ENCODE measurements around the gene UBP1. TPM values are rescaled to one million over a fixed set of nuclear protein-coding genes. Genes with fewer than 3 reads are reported as not detected.
"Not testable (repeated sequence)": the region's sequence is repeated elsewhere in the genome, so short reads cannot be mapped to it uniquely, and the experiment has no call there.

UBP1 gene
- total RNA-seq, 1 donor from 2014 or later: 59.2 TPM

DNA sequence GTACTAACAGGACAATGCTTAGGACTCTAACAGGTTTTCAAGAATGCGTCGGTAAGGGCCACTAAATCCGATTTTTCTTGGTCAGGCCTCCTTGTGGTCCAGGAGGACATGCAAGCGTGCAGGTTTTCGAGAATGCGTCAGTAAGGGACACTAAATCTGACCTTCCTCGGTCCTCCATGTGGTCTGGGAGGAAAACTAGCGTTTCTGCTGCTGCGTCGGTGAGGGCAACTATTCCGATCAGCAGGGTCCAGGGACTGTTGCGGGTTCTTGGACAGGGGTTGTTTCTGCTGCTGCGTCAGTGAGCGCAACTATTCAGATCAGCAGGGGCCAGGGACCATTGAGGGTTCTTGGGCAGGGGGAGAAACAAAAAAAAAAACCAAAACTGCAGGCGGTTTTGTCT, 7.8 kb upstream of the UBP1 start:
- Mint-ChIP-seq H3K9me3 (no peaks in the 10 kb centered on the region), H3K27ac (no peak overlapping the region), H3K4me3 (ENCODE audit: low read depth) (no peak overlapping the region), H3K36me3 (ENCODE audit: low read depth) (no peaks in the 10 kb centered on the region), H3K27me3 (ENCODE audit: low read depth) (no peaks in the 10 kb centered on the region), H3K4me1 (ENCODE audit: low read depth) (peaks cover 12% of the 10 kb centered on the region)
- intact Hi-C loops (cut with micrococcal nuclease): loop anchor here (10.0 kb wide), 1 partner anchor 873 kb away; the partner anchor contains the start of gene DYNC1LI1
- DNase-seq (ENCODE audit: low spot score): no peak

DNA sequence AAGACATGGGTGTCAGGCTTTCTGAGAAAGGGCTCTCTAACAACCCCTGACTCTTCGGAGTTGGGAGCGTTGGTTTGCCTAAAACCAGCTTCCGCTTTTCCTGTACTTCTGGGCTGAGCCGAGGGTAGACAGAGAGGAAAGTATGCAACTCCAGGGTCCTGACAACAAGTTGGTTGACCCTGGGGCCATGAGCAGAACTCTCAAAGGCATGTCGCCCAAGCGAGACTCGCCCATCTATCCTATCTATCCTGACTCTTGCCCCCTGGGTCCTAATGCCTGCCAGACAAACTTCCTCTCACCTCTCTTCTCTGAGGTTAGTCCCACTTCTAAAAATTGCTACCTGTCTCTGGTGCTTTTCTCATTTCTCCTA, 7.0 kb upstream of the UBP1 start:
- H3K4me3 Mint-ChIP-seq (ENCODE audit: low read depth): peak overlapping the region; percentile 78
- intact Hi-C loops (cut with micrococcal nuclease): loop anchor here (10.0 kb wide), 1 partner anchor 872 kb away; the partner anchor contains the start of gene DYNC1LI1

DNA sequence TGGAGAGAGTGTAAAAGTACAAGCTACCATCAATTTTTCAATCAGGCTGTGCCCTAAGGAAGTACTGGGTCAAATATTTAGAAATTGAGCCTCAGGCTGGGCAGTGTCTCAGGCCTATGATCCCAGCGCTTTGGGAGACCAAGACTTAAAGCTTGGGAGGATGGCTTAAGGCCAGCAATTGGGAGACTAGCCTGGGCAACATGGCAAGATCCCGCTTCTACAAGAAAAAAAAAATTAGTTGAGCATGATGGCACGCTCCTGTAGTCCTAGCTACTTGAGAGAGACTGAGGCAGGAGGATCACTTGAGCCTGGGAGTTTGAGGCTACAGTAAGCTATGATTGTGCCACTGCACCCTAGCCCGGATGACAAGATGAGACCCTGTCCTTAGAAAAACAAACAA, 2.0 kb upstream of the UBP1 start:
- intact Hi-C loops (cut with micrococcal nuclease): loop anchor here (5.0 to 10.0 kb wide), 2 partner anchors 50 to 867 kb away; partner anchors contain the start of gene DYNC1LI1
- H3K36me3 Mint-ChIP-seq (ENCODE audit: low read depth): peaks cover 15% of the 10 kb centered on the region
- H3K9me3 Mint-ChIP-seq: no peaks in the 10 kb centered on the region
- H3K4me3 Mint-ChIP-seq (ENCODE audit: low read depth): peak overlapping the region; percentile 100
- peak overlapping the region; percentile 100 for H3K27ac Mint-ChIP-seq
- peaks cover 34% of the 10 kb centered on the region for H3K4me1 Mint-ChIP-seq (ENCODE audit: low read depth)
- DNase-seq (ENCODE audit: low spot score): no peak
- no peaks in the 10 kb centered on the region for H3K27me3 Mint-ChIP-seq (ENCODE audit: low read depth)

More for the DNA sequence above, 7.0 kb upstream of the UBP1 start:
- H3K27ac Mint-ChIP-seq; H3K36me3 Mint-ChIP-seq (ENCODE audit: low read depth); H3K9me3 Mint-ChIP-seq; H3K27me3 Mint-ChIP-seq (ENCODE audit: low read depth); DNase-seq (ENCODE audit: low spot score): not testable (repeated sequence)
- peaks cover 12% of the 10 kb centered on the region for H3K4me1 Mint-ChIP-seq (ENCODE audit: low read depth)

DNA sequence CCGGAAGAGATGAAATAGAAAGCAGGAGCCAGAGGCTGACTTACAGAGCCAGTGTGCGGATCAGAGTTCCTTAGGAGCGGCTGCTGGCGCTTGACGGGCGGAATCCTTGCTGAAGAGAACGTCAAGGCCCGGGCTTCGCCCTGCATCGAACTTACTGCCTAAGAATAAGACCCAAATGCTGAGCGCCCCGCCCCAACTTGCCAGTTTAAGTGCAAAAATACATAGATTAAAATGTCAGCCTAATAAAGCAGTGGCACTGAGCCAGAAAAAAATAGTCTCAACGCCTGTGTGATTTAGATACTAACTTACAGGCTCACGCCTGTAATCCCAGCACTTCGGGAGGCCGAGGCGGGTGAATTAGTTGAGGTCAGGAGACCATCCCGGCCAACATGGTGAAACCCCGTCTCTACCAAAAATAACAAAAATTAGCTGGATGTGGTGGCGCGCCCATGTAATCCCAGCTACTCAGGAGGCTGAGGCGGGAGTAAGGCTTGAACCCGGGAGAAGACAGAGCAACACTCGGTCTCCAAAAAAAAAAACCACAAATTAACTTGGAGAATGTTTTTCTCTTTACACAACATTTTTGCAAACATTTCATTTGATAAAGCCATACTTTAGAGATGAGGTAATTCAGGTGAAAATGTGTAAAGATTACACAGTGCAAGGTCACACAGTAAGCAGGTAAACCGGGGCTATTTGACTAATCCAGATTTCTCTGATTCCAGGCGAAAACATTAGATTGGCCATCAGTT, 1.2 kb upstream of the UBP1 start:
- Mint-ChIP-seq H3K9me3 (no peaks in the 10 kb centered on the region), H3K27ac (peak overlapping the region; percentile 100), H3K4me1 (ENCODE audit: low read depth) (peaks cover 33% of the 10 kb centered on the region), H3K36me3 (ENCODE audit: low read depth) (peaks cover 15% of the 10 kb centered on the region), H3K4me3 (ENCODE audit: low read depth) (peak overlapping the region; percentile 100), H3K27me3 (ENCODE audit: low read depth) (no peaks in the 10 kb centered on the region)
- DNase-seq (ENCODE audit: low spot score): no peak
- intact Hi-C loops (cut with micrococcal nuclease): loop anchor here (2.0 to 10.0 kb wide), 4 partner anchors 49 to 867 kb away; partner anchors contain the start of genes CCR4 and DYNC1LI1

DNA sequence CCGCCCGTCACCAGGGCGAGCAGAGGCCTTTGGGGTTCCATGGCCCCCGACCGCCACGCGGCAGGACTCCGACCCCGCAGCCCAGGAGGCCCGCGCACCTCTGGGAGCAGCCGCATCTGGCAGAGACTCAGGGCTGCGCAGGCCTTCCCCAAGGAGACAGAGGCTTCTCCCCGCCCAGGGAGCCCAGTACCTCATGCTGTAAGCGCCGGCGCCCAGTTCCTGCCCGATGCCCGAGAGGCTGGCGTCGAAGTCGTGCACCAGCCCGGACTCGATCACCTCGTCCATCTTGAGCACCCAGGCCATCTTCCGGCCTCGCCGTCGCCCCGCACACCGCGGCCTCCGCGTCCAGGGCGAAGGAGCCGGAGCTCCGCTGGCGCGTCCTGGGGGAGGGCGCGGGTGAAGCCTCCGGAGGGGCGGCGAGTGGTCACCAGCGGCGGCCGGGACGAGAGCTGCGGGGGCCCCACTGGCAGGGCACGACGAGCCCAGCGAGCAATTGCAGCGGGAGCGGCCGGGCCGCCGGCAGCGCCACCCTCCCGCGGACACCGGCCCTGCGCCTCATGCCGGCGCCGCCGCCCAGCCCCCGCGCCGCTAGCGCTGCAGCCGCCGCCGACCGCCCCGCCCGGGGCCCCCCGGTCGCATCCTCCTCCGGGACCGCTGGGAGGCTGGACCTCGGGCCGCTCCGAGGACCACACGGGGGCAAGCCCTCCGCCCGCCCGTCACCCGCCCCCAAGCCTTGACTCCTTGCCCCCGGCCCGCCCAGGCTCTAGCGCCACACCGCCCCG, 468 bp downstream of the UBP1 start:
- Mint-ChIP-seq H3K4me3 (ENCODE audit: low read depth) (peak overlapping the region; percentile 100), H3K4me1 (ENCODE audit: low read depth) (peaks cover 39% of the 10 kb centered on the region), H3K36me3 (ENCODE audit: low read depth) (peaks cover 20% of the 10 kb centered on the region), H3K27me3 (ENCODE audit: low read depth) (no peaks in the 10 kb centered on the region), H3K9me3 (no peaks in the 10 kb centered on the region), H3K27ac (peak overlapping the region; percentile 100)
- DNase-seq (ENCODE audit: low spot score): peak; percentile 50
- intact Hi-C loops (cut with micrococcal nuclease): loop anchor here (1.0 to 10.0 kb wide), 9 partner anchors 19 to 865 kb away; partner anchors contain the start of genes CCR4, CNOT10, CRTAP and DYNC1LI1

DNA sequence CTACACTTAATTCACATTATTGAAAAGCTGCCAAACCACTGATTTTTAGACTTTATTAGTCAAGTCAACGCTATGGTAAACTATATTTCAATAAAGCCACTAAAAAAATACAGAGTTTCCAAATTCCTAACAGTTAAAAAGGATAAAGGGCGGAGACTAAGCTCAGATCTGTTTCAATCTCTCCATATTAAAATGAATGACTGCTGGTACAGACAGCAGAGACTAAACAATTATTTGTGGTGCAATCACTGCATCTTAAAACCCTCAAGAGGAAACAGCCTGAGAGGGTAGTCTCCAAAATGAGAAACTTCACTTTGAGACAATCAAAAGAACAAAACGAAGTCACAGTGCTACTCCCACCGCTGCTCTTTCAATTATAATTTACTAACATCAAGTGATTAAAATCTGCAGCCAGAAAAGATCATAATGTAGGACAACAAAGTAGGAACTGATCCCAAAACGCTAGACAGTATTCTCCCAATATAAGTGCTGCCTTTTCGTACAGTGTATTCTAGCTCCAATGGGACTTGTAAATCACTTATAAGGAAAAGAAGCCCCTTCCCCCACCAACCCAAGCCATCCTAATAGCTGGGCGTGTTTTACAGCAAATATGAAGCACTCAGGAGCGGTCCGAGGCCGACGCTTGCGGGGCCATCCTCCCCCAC, 1.2 kb downstream of the UBP1 start:
- Mint-ChIP-seq H3K9me3 (no peaks in the 10 kb centered on the region), H3K27me3 (ENCODE audit: low read depth) (no peaks in the 10 kb centered on the region), H3K4me1 (ENCODE audit: low read depth) (peaks cover 40% of the 10 kb centered on the region), H3K4me3 (ENCODE audit: low read depth) (peak overlapping the region; percentile 95), H3K36me3 (ENCODE audit: low read depth) (peaks cover 20% of the 10 kb centered on the region), H3K27ac (peak overlapping the region; percentile 92)
- no peak for DNase-seq (ENCODE audit: low spot score)
- intact Hi-C loops (cut with micrococcal nuclease): loop anchor here (2.0 kb wide), 2 partner anchors 18 to 446 kb away; no protein-coding TSS in a partner anchor

DNA sequence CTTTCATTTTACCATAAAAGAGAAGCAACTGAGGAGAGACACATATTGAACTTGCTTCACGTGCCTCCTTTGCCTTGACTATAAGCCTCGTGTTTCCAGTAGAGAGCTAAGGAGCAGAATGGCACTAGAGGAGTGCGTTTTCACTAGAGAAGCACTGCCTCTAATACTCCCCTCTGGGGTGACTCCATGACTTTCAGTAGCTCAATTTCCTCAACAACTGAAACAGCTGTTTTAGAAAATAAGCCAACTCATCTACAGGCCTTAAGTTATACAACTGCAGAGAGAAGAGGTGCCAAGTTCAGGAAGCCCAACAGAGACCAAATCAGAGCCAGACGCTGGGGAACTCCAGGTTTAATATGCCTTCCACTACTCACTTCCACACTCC, 1.9 kb downstream of the UBP1 start:
- intact Hi-C loops (cut with micrococcal nuclease): loop anchor here (2.0 kb wide), 2 partner anchors 17 to 445 kb away; no protein-coding TSS in a partner anchor
- Mint-ChIP-seq H3K27me3 (ENCODE audit: low read depth) (no peaks in the 10 kb centered on the region), H3K9me3 (no peaks in the 10 kb centered on the region), H3K4me3 (ENCODE audit: low read depth) (peak overlapping the region; percentile 95), H3K4me1 (ENCODE audit: low read depth) (peaks cover 46% of the 10 kb centered on the region), H3K36me3 (ENCODE audit: low read depth) (peaks cover 24% of the 10 kb centered on the region), H3K27ac (peak overlapping the region; percentile 46)
- no peak for DNase-seq (ENCODE audit: low spot score)

DNA sequence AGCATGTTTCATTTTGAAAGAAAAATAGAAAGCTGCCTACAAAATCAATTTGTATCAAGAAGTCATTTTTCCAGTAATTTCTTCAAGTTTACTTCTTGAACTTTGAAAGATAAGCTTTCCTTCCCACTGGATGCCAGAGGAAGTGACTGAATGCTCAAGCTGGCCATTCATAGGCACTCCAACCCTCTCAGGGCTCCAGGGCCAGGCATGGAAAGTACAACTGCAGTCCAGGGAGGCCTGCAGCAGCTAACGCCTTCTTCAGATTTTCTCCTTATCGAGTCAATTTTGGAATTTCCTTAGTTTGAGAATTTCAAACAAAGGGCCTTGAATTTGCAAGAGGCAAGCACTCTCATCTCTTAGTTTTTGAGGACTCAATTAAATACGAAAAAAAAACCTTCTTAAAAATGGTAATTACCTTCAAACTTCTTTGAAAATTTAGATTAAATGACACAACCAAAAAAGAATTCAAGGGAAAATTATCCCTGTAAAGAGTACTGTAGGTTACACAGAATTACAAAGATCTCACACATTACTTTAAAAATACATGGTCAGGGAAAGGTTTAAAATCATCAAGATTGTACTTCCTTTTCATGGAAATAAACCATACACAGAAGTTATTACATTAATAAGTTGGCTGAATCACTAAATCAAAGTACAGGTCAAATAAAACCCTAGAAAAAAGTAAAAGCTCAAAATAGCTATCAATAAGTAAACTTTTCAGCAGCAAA, 2.5 kb downstream of the UBP1 start:
- H3K36me3 Mint-ChIP-seq (ENCODE audit: low read depth): peaks cover 24% of the 10 kb centered on the region
- peaks cover 47% of the 10 kb centered on the region for H3K4me1 Mint-ChIP-seq (ENCODE audit: low read depth)
- H3K9me3 Mint-ChIP-seq: no peaks in the 10 kb centered on the region
- no peak for DNase-seq (ENCODE audit: low spot score)
- no peaks in the 10 kb centered on the region for H3K27me3 Mint-ChIP-seq (ENCODE audit: low read depth)
- peak overlapping the region; percentile 95 for H3K4me3 Mint-ChIP-seq (ENCODE audit: low read depth)
- intact Hi-C loops (cut with micrococcal nuclease): loop anchor here (2.0 kb wide), 2 partner anchors 17 to 445 kb away; no protein-coding TSS in a partner anchor
- peak overlapping the region; percentile 46 for H3K27ac Mint-ChIP-seq

DNA sequence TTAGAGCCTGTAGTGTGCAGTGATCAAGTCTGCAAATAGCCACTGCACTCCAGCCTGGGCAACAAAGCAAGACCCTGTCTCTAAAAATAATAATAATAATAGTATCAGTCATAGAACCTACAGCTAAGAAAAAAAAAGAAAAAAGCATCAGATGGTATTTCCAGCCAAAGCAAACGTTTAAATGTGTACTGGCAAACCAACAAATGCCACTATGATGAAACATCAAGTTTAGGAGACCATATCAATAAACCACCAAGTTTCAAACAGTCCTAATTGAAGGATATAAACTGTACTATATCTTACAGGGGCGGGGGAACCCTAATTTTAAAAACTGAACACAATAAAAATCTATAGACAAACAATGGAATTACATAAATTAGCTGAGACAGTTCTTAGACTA, 6.4 kb downstream of the UBP1 start:
- no peaks in the 10 kb centered on the region for H3K9me3 Mint-ChIP-seq
- H3K4me3 Mint-ChIP-seq (ENCODE audit: low read depth): no peak overlapping the region
- peak overlapping the region; percentile 39 for H3K27ac Mint-ChIP-seq
- intact Hi-C loops (cut with micrococcal nuclease): no loop called here
- DNase-seq (ENCODE audit: low spot score): no peak
- peaks cover 67% of the 10 kb centered on the region for H3K4me1 Mint-ChIP-seq (ENCODE audit: low read depth)
- H3K27me3 Mint-ChIP-seq (ENCODE audit: low read depth): no peaks in the 10 kb centered on the region
- peaks cover 25% of the 10 kb centered on the region for H3K36me3 Mint-ChIP-seq (ENCODE audit: low read depth)

DNA sequence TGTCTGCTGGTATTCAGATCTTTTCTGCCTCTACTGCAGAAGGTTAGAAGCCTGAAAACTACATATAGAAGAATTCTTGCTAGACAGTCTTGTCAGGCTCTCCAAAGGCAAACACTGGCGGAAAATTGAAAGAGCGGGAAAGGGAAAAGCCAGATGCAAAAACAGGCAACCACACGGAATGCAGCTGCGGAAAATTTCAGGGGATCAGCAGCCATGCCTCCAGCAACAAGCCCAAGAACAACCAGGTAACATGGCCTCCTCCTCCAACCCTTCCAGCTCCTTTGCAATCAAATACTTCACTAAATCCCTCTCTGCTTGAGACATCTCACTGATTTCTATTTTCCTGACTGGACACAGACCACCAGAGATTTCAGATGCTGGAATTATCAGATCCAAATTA, 9.6 kb downstream of the UBP1 start:
- H3K4me3 Mint-ChIP-seq (ENCODE audit: low read depth): no peak overlapping the region
- H3K27me3 Mint-ChIP-seq (ENCODE audit: low read depth): no peaks in the 10 kb centered on the region
- intact Hi-C loops (cut with micrococcal nuclease): no loop called here
- DNase-seq (ENCODE audit: low spot score): no peak
- H3K4me1 Mint-ChIP-seq (ENCODE audit: low read depth): peaks cover 48% of the 10 kb centered on the region
- peaks cover 14% of the 10 kb centered on the region for H3K36me3 Mint-ChIP-seq (ENCODE audit: low read depth)
- no peaks in the 10 kb centered on the region for H3K9me3 Mint-ChIP-seq
- no peak overlapping the region for H3K27ac Mint-ChIP-seq

DNA sequence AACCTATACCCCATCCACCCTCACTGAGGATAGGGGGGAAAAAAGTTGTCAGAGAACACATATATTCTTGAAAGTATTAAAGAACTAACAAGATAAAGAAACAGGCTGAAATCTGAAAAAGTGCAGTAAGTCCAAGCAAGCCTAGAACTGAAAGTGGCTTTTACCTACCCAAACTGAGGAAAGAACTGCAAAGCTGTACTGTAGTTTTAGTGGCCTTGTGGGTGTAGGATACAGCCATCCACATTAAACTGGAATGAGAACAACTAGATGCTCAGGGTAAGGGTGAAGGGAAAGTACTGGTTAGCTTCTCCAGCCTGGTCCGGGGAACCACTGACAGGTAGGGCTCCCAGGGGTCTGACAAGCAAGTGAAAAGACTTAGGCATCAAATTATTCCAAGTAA, 10.1 kb downstream of the UBP1 start:
- intact Hi-C loops (cut with micrococcal nuclease): no loop called here
- Mint-ChIP-seq H3K27me3 (ENCODE audit: low read depth) (no peaks in the 10 kb centered on the region), H3K9me3 (no peaks in the 10 kb centered on the region), H3K4me3 (ENCODE audit: low read depth) (no peak overlapping the region), H3K27ac (no peak overlapping the region), H3K36me3 (ENCODE audit: low read depth) (peaks cover 15% of the 10 kb centered on the region), H3K4me1 (ENCODE audit: low read depth) (peaks cover 46% of the 10 kb centered on the region)
- no peak for DNase-seq (ENCODE audit: low spot score)

DNA sequence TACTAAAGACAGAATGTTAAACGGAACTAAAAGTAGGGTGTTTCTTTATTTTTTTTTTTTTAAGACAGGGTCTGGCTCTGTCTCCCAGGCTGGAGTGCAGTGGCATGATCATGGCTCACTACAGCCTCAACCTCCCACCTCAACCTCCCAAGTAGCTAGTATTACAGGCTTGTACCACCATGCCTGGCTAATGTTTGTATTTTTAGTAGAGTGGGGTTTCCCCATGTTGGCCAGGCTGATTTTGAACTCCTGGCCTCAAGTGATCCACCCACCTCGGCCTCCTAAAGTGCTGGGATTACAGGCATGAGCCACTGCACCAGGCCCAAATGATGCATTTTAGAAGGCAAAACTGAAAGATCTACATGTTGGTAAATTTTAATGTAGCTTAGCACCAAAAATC, 10.9 kb downstream of the UBP1 start:
- H3K4me3 Mint-ChIP-seq (ENCODE audit: low read depth); intact Hi-C loops (cut with micrococcal nuclease); H3K9me3 Mint-ChIP-seq; DNase-seq (ENCODE audit: low spot score); H3K27me3 Mint-ChIP-seq (ENCODE audit: low read depth); H3K27ac Mint-ChIP-seq: not testable (repeated sequence)
- Mint-ChIP-seq H3K4me1 (ENCODE audit: low read depth) (peaks cover 46% of the 10 kb centered on the region), H3K36me3 (ENCODE audit: low read depth) (peaks cover 22% of the 10 kb centered on the region)

Data from activated T-helper 2 cell treated with anti-CD3 and anti-CD28 coated beads, Interferon-gamma antibody, Interleukin-2, Interleukin-4, amounts not matched to agents 10 μg/mL and 5 μg/mL and 100 μg/mL, durations not matched to agents 14 hours and 24 hours and 36 hours (primary cell).